IPS-NIHi11 (cell line): Measurements from ENCODE around the gene MEX3B.

Source experiments
- DNase-seq: peaks from one replicate; pipeline ENCODE4 v3.0.0; 2012; ENCODE audit warnings: mixed read lengths, low spot score

MEX3B gene

DNA sequence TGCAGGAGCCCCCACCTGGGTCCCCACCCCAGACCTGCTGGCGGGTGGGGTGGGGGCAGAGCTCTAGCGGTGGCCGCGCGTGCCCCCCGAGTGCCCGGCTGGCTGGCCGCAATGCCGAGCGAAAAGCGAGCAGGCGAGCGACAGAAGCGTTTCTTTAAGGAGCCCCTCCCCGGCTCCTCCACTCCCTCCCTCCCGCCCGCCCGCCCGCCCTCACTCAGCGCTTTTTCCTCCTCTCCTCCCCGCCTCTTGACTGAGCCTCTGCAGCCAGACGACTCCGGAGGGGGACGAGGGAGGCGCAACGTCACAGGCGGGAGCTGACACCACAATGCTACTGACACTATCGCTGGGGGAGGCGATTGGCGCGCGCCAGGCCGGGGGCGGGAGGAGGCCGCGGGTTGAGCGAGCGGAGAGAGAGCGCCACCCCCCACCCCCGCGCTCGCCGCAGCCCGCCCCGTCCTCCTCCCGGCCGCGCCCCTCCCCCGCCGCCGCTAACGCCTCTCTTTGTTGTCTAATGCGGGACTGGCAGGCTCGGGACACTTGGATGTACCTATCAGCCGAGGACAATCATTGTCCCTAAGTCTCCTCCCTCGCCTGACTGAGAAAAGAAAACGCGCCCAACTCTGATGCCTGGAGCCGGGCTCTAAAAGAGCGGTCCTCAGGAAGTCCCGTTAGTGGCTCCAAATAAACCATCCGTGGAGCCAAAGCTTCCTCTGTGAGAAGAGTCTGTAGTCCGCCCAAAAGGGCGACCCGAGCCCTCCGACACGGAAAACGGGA, at the start of gene MEX3B:
Gene MEX3B (minus strand): TSS at position 127 of the 774 bp plus-strand sequence. CDS start 313 bp downstream, outside the sequence.
- peak; percentile 86 for DNase-seq

DNA sequence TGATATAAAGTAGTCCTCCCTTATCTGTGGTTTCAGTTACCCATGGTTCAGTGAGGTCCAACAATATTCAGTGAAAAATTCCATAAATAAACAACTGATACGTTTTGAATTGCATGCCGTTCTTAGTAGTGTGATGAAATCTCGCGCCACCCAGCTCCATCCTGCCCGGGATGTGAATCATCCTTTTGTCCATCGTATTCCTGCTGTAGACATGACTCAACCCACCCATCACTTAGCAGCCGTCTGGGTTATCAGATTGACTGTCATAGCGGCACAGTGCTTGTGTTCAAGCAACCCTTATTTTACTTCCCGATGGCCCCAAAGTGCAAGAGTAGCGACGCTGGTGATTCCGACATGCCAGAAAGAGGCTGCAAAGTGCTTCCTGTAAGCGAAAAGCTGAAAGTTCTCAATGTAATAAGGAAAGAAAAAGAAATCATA, 48.0 kb upstream of the MEX3B start:
- no peak for DNase-seq

DNA sequence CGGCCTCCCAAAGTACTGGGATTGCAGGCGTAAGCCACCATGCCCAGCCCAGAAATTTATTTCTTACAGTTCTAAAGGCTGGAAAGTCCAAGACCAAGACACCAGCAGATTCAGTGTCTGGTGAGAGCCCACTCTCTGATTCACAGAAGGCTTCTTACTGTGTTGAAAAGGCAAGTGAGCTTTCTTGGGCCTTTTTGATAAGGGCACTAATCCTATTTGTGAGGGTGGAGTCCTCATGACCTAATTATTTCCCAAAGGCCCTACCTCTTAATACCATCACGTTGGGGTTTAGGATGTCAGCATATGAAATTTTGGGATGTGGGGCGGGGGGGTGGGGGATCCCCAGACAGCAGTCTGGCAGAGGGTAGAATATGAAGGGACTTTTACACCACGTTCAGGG, 47.5 kb upstream of the MEX3B start:
- DNase-seq: no peak

DNA sequence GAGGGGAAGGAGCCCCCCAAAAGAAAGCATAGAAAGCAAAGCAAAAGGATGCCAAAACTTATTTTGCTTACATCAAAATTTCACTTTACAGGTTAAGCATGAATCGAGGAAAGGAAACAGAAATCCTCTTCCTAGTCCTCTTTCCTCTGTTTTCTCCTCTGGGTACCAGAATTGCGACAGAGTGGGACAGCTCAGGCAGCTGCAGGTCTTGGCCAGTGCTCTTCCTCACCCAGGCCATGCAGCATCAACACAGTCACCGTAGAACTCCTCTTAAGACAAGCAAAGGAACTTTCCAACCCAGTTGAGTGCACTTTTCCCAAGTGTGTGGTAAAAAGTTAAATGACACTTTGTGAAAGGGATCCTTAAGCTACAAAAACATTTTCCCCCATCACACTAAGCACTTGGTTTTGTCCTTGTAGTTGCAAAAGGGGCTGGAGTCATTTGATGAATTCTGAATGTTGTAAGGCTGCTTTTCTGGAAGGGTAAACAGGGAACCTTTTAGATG, 45.9 kb upstream of the MEX3B start:
- DNase-seq: no peak

DNA sequence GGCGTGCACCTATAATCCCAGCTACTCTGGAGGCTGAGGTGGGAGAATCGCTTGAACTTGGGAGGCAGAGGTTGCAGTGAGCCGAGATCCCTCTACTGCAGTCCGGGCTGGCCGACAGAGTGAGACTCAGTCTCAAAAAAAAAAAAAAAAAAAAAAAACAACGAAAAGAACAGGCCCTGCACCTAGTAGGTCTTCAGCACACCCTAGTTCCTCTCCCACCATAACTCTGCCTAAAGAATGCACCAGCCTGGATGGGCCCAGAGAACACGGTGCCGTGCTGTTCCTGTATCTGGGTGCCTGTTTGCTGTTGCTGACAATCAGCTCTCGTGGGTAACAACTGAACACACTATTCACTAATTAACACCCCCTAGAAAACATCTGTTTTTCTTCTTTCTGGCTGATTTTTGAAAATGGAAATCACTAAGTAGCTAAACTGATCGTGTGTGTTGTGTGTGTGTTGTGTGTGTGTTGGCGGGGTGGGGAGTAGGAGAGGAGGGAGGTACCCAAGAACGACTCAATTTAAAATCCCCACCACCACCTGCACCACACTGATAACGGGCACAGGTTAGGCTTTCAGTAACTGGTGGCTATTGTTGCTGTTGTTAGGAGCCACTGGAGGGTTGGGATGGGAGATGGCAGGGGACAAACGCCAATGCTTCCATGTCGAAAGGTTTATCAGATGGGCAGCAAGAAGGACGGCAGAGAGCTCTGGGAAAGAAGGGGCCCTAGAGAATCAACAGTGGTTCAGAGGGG, 40.6 kb upstream of the MEX3B start:
- DNase-seq: no peak

DNA sequence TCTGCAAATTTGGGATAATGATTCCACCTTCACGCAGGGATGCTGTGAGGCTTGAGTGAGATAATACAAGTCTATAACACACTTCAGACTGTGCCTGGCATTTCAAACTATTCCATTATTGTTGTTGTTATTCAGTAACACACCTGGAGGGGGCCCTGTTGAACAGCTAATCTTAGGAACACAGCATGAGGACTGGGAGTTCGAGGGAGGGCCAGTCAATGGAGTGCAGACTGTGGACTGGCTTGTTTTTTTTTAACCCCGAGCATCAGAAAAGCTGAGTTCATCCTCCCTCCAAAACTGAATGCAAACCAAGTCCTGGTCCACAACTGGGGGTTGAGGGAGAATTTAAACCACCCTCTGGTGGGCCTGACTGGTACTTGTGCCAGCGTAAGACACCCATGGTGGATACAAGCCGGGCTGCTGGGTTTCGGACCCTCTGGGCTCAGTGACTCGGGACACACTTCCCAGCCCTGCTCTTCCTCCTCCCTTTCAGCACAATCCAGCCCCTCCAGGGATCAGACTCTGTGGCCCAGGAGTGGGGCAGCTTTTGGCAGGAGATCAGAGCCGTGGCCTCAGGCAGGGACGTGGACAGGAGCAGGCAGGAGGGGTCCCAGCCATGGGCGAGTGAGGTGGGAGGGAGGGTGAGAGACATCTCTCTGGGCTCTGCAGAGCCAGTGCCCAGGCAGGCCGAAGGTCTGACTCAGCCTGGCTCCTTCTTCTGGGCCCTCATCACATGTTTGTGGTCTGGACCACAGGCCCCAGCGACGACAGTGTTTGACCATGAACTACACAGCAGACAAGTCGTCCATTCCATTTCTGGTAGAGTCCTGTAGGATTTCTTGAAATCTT, 36.3 kb upstream of the MEX3B start:
- DNase-seq: peak; percentile 77

DNA sequence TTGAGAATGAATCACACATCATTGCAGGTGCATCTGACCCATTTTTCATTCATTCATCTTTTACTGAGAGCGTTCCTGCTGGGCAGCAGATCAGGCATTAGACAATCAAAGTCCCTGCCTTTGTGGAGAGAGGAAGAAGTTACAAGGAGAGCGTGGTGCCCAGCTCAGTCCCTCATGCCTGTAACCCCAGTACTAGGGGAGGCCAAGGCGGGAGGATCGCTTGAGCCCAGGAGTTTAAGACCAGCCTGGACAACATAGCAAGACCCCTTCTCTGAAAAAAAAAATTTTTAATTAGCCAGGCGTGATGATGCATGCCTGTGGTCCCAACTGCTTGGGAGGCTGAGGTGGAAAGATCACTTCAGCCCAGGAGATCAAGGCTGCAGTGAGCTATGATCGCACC, 35.0 kb upstream of the MEX3B start:
- DNase-seq: no peak

DNA sequence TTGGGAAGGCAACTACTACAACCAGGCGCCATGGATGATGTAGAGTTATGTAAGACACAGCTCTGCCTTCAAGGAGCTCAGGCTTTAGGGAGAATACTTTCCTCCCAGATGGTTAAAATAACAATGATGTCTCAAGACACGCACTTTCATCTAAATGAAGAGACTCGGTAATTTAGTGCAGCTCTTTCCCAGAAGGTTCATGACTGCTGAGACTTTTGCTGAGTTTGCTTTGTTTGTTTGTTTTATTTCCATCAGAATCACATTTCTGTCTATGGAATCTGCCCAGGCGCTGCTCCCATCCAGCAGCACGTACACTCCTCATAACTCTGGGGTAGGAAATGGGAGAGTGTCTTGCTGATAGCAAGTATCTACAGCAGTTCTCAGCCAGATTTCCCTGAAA, 33.9 kb upstream of the MEX3B start:
- DNase-seq: no peak

DNA sequence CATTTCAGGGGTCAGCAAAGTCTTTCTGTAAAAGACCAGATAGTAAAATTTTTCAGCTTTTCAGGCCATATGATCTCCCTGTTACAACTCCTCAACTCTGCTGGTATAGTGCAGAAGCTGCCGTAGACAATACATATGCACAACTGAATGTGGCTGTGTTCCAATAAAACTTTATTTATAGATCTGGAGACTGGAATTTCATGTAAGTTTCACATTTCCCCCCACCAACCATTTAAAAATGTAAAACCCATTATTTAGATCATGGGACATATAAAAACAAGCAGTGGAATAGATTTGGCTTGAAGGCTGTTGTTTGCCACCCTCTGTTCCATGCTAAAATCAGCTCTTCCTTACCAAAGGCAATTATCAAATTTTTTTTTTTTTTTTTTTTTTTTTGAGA, 28.8 kb upstream of the MEX3B start:
- DNase-seq: no peak

DNA sequence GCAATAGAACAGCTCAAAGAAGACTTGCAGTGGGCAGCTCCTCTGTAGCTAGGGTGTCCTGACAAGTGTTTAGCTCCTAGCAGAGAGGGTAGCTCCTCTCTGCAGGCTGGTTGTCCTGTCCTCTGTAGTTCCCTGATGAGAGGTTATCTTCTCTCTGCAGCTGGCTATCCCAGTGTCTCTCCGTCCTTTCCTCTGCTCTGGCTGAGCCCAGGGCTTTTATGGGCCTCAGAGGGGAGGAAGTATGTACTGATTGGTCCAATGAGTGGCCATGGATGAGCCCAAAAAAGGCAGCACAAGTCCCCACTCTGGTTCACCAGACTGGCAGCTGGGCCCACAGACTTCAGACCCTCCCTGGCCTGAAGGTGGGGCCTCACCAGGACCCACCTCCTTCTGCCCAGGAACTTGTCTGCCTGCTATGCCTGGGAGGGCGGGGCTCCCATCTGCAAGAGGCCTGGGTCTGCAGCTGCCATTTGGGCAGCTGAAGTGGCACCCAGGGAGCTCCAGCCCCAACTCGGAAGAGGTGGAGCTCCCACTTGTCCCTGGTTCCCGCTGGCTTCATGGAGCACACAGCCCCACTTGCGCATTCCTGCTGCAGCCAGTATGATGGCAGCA, 27.2 kb upstream of the MEX3B start:
- no peak for DNase-seq

DNA sequence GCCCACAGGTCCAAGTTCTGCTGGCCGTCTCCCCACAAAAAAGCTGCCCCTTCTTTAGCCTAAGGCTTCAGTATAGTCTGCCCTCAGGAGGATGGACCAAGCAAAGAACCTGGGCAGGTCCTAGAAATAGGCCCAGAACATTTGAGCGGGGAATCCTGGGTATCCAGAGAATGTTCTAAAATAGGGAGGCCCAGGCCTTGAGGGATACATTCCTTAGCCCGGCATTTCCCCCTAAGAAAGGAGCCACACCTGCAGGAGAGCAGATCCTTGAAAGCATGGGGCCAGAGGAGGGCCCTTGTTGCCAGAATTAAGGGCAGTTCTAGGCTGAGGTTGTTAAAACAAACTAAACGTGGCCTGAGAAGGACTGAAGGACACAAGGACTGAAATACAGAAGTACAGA, 20.6 kb upstream of the MEX3B start:
- DNase-seq: no peak

DNA sequence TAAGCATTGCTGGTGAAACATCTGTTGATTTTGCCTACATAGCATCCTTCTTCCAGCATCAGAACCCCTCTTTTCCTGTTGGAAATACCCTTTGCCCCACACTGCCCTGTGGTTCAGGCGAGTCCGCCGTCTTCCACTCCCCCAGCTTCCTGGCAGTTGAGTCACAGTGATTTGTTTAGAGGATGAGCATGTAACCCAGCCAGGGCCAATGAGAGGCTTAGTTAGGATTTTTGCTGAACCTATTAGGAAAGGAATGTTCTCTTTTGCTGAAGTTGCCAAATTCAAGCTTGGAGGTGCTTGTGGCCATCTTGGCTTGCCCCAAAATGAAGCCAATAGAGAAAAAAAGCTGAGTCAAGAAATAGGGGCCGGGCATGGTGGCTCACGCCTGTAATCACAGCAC, 19.0 kb upstream of the MEX3B start:
- DNase-seq: no peak

DNA sequence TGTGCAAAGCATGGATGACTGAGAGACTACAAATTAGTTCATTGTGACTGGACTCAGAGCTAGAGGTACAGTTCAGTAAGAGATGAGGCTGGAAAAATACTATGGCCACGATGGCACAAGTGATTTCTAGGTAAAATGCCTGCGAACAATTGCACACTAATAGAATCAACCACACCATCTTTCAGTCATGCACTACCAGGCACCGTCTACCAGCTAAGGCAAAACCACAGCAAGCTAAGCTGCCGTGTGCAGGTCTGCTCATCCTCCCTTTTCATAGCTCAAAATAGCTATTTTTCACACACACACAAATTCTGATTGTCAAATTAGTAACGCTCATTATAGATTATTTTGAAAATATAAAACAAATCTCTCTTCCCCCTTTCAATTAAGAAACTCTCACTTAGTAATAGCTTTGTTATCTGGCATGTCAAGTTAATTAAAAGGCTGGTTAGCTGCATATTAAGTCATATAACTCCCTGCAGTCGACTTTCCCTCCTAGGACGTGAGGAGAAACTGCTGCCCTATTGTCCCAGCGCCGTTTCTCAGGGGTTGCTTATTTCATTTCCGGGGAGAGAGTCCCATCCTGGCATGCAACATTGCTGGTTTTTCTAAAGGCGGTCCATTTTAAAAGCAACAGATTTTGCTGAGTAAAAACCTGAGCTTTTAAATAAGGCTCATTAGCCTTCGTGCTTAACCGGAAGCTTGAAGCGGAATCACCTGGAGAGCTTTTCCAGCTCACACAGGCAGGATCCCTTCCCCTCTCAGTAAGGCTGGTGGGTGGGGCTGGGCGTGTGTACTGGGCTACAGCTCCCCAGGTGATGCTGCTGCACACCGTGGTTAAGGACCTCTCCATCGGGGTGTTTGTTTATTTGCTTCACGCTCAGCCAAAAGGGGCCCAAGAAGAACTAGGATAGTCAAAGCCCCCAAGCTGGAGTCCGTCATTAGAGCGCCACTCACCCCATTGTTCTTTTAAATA, 16.9 kb upstream of the MEX3B start:
- DNase-seq: no peak

DNA sequence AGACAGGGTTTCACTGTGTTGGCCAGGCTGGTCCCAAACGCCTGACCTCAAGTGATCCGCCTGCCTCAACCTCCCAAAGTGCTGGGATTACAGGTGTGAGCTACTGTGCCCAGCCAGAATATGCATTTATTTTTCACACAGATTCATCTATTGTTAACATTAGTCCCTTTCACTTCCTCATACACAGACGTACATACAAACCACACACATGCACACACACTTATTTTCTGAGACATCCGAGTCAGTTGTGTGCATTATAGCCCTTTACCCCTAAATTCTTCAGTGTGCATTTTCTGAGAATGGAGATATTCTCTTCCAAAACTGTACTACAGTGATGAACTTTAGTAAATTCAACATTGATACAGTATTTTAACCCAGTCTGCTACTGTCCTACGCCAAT, 15.0 kb upstream of the MEX3B start:
- no peak for DNase-seq

DNA sequence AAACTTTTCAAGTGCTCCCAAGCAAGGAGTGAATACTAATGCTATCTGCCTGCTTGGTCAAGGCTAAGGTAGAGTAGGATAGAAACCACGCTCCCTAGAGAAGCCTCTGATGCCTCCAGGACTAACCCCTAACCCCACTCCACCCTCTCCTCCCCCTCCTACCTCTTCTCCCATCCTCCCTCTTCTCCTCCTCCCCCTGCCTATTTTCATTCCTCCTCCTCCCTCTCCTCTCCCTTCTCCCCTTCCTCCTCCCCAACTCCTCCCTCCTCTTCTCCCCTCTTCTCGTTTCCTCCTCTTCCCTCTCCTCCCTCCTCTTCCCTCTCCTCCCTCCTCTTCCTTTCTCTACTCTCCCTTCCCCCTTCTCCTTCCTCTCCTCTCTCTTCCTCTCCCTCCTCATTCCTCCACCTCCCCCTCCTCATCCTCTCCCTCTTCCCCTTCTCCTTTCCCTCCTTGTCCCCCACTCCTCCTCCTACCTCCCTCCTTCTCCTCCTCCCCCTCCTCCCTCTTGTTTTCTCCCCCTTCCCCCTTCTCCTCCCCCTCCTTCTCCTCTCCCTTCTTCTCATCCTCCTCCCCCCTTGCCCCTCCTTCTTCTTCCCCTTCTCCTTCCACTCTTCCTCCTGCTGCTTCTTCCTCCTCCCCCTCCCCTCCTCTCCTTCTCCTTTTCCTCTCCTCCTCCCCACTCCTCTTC, 12.8 kb upstream of the MEX3B start:
- no peak for DNase-seq

DNA sequence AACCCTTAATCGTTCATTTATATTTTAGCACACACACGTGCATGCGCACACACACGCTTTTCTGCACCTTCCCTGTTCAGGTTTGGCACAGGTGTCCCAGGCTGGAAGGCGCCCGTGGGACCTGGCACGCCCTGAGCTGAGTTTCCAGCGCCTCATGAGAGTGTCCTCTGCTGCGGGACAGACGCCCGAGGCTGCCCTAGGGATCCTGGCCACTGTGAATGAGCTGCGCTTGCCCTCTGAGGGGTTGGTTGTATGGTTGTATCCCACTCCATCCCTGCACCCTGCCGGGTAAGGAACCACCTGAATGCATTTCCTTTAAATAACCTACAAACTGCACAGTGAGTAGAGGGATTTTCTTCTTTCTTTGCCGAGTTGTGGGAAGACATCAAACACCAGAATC, 12.2 kb upstream of the MEX3B start:
- DNase-seq: no peak

DNA sequence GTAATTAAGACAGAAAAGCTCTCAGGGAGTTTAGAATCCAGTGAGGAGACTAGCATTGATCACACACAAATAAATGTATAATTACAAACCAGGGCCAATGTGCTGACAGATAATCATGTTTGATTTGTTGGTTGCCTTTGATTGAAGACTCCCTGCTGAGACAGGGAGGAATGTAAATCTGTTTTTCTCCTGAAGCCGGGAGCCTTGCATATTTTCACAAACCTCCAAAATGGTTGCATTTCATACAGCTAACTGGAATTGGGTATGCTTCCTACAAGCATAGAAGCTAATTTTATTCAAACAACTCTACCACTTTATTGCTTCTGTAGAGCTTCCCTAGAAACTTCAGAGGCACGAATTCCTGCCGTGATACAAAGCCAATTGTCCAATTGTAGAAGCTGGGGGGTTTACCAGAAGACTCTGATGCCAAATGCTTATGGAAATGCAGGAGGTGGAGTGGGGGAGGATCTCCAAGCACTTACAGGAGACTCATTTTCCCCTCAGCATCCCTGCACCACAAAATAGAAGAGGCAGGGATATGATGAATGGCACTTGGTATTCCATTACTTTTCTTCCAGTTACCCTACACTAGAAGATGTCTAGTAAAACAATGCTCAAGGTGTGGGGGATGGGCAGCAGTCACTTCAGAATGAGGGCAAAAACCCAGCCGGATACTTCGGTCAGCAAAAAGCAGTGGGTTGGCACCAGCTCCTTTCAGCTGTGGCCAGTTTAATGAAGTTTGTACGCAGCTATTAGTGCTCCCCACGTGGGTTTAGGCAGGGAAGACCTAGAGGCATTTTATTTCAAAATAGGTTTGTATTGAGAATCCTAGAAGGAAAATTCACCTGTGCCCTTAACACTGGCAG, 11.4 kb upstream of the MEX3B start:
- no peak for DNase-seq

DNA sequence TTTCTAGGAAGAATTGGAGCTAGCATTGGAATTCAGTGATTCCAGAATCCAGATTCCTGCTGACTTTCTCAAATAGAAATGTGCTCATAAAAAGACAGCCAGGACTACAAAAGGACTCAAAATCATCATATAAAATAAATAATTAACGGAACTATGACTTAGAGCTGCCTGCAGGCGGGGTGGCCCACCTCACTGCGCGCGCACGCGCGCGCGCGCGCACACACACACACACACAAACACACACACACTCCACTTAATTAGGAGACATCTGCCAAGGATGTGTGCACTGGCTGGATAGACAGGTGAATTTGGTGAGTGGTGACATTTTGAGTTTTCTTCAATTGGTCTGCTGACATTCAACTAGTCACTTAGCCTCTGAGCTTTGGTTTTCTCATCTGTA, 6.9 kb upstream of the MEX3B start:
- DNase-seq: no peak

DNA sequence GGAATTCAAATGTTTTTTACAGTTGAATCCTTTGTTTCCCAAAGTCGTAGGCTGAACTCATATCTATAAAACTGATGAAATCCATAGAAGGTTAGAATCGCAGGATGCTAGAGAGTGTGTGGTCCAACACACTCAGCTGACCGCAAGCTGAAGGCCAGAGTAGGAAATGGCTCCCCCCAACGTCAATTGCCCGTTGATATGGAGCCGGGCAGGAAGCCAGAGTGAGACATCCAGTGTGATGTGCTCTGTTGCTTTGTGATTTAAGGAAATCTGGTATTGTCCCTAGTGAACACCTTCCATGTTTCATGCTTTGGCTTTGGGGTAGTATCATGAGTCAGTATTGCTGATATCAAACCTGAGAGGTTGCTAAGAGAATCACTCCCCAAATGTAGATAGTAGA, 5.8 kb upstream of the MEX3B start:
- no peak for DNase-seq
